ENCODE measurements around the gene SUMF1.

Gene SUMF1

GRCh38 chr3:4326868-4327267 lies 140.2 kb downstream of the SUMF1 start:
- TF ChIP-seq CTCF (IDR thresholded peaks at IDR 0.05; ENCODE audit: insufficient read depth, low read length, missing control alignments): no peak
- ChIA-PET POLR2A (no interaction called here), CTCF (interaction anchor here (1.4 to 1.8 kb wide), 2 partner anchors 25 to 307 kb away, joined by 5 to 6 read pairs; no protein-coding TSS in a partner anchor)
- DNase-seq (ENCODE audit: low read depth, low spot score): no peak
- no peak overlapping the region for H3K4me3 ChIP-seq (ENCODE audit: low read depth, low read length)

GRCh38 chr3:4323246-4324027 lies 143.6 kb downstream of the SUMF1 start:
- no peak for DNase-seq (ENCODE audit: low read depth, low spot score)
- no peak for TF ChIP-seq CTCF (IDR thresholded peaks at IDR 0.05; ENCODE audit: insufficient read depth, low read length, missing control alignments)
- ChIA-PET POLR2A (no interaction called here), CTCF (interaction anchor here (1.0 to 1.5 kb wide), 3 partner anchors 9 to 310 kb away, joined by 3 to 6 read pairs (median 5); no protein-coding TSS in a partner anchor)
- H3K4me3 ChIP-seq (ENCODE audit: low read depth, low read length): no peak overlapping the region

GRCh38 chr3:4322635-4323034 lies 144.4 kb downstream of the SUMF1 start:
- ChIA-PET POLR2A (no interaction called here), CTCF (interaction anchor here (0.9 to 1.0 kb wide), 2 partner anchors 10 to 311 kb away, joined by 3 to 4 read pairs; no protein-coding TSS in a partner anchor)
- peak; percentile 71 for DNase-seq (ENCODE audit: low read depth, low spot score)
- no peak for TF ChIP-seq CTCF (IDR thresholded peaks at IDR 0.05; ENCODE audit: insufficient read depth, low read length, missing control alignments)
- H3K4me3 ChIP-seq (ENCODE audit: low read depth, low read length): no peak overlapping the region

GRCh38 chr3:4321732-4322131 lies 145.3 kb downstream of the SUMF1 start:
- no peak for TF ChIP-seq CTCF (IDR thresholded peaks at IDR 0.05; ENCODE audit: insufficient read depth, low read length, missing control alignments)
- CTCF ChIA-PET: no interaction called here
- H3K4me3 ChIP-seq (ENCODE audit: low read depth, low read length): no peak overlapping the region
- no peak for DNase-seq (ENCODE audit: low read depth, low spot score)
- POLR2A ChIA-PET: no interaction called here

GRCh38 chr3:4320096-4320911 lies 146.8 kb downstream of the SUMF1 start:
- no peak overlapping the region for H3K4me3 ChIP-seq (ENCODE audit: low read depth, low read length)
- CTCF ChIA-PET: interaction anchor here (1.3 kb wide), 1 partner anchor 30 kb away, joined by 5 read pairs; no protein-coding TSS in a partner anchor
- no peak for DNase-seq (ENCODE audit: low read depth, low spot score)
- TF ChIP-seq CTCF (IDR thresholded peaks at IDR 0.05; ENCODE audit: insufficient read depth, low read length, missing control alignments): no peak
- POLR2A ChIA-PET: no interaction called here

- ChIA-PET CTCF (interaction anchor here (1.0 to 2.9 kb wide), 5 partner anchors 8 to 318 kb away, joined by 4 to 23 read pairs (median 6); no protein-coding TSS in a partner anchor), POLR2A (no interaction called here)
Observed at GRCh38 chr3:4314688-4315087, 152.4 kb downstream of the SUMF1 start.

More at GRCh38 chr3:4314688-4315087, 152.4 kb downstream of the SUMF1 start:
- H3K4me3 ChIP-seq (ENCODE audit: low read depth, low read length): no peak overlapping the region
- TF ChIP-seq CTCF (IDR thresholded peaks at IDR 0.05; ENCODE audit: insufficient read depth, low read length, missing control alignments): no peak
- no peak for DNase-seq (ENCODE audit: low read depth, low spot score)
